ENCODE results near the gene GALNT13.

GALNT13 gene
- total RNA-seq = 0 to 0.24 (median 0) reads per million in 4 experiments

- no peak for DNase-seq
These were observed at the start of gene GALNT13 for GRCh38 chr2:153871231-153872221. GALNT13 (plus strand) TSS chr2:153871922.

- no peak for DNase-seq
These were observed 47.8 kb upstream of the GALNT13 start for GRCh38 chr2:153823880-153824279.

- no peak for DNase-seq
These were observed 43.4 kb upstream of the GALNT13 start for GRCh38 chr2:153828335-153828734.

- DNase-seq = no peak
These were observed 37.1 kb upstream of the GALNT13 start for GRCh38 chr2:153834662-153835061.

GRCh38 chr2:153858250-153858649 is 13.5 kb upstream of the GALNT13 start:
- no peak for DNase-seq

- no peak for DNase-seq
These were observed 7.7 kb upstream of the GALNT13 start for GRCh38 chr2:153864022-153864421.

GRCh38 chr2:153866595-153866994 is 5.1 kb upstream of the GALNT13 start:
- DNase-seq = no peak

- no peak for DNase-seq
These were observed 1.4 kb upstream of the GALNT13 start for GRCh38 chr2:153870308-153870707.

GRCh38 chr2:153872311-153873051 is 759 bp downstream of the GALNT13 start:
- no peak for DNase-seq

GRCh38 chr2:153873052-153874048 is 1.6 kb downstream of the GALNT13 start:
- DNase-seq = no peak

- DNase-seq = no peak
These were observed 4.2 kb downstream of the GALNT13 start for GRCh38 chr2:153875801-153876466.

GRCh38 chr2:153880926-153881325 is 9.2 kb downstream of the GALNT13 start:
- no peak for DNase-seq

- DNase-seq = no peak
These were observed 15.1 kb downstream of the GALNT13 start for GRCh38 chr2:153886833-153887232.

- DNase-seq = no peak
These were observed 18.9 kb downstream of the GALNT13 start for GRCh38 chr2:153890576-153890975.

GRCh38 chr2:153891051-153891450 is 19.3 kb downstream of the GALNT13 start:
- no peak for DNase-seq

GRCh38 chr2:153912798-153913396 is 41.2 kb downstream of the GALNT13 start:
- DNase-seq = no peak

GRCh38 chr2:153917570-153917969 is 45.8 kb downstream of the GALNT13 start:
- no peak for DNase-seq

GRCh38 chr2:153935511-153935910 is 63.8 kb downstream of the GALNT13 start:
- DNase-seq = no peak

GRCh38 chr2:153939124-153939796 is 67.5 kb downstream of the GALNT13 start:
- no peak for DNase-seq

GRCh38 chr2:153940511-153940910 is 68.8 kb downstream of the GALNT13 start:
- DNase-seq = no peak

GRCh38 chr2:153944800-153945199 is 73.1 kb downstream of the GALNT13 start:
- no peak for DNase-seq

Data from effector CD8-positive, alpha-beta T cell (primary cell).